HepG2 (cell line): Measurements from ENCODE around the gene C12orf42. TPM values are rescaled to one million over a fixed set of nuclear protein-coding genes. Genes with fewer than 3 reads are reported as not detected.

Experiments used
- ATAC-seq: fragments of 200-7000 bp; cut with Tn5 transposase; 3 replicates; pipeline ENCODE4 v1.9.1; 2020; ENCODE audit warnings: mild to moderate bottlenecking, moderate library complexity
- BruUV-seq: library from RNA; stranded (reverse); fragments of 400-500 nt; replicated peaks from 2 replicates; lab custom pipeline; 2021; lab: Mats Ljungman, UMichigan
- CTCF ChIA-PET: fragments of 300-600 bp; formaldehyde crosslinking; extraction: SDS; loops from one replicate; lab custom pipeline; 2021; ENCODE audit warnings: low total read pairs, inconsistent platforms, low intra/inter-chr PET ratio; lab: Yijun Ruan, JAX
- POLR2A ChIA-PET: fragments of 350-600 bp; sonication (Branson Sonifier 250); formaldehyde crosslinking; loops from one replicate; lab custom pipeline; 2020; ENCODE audit warnings: antibody characterized with exemption, inconsistent platforms; lab: Yijun Ruan, JAX
- DNase-seq: peaks from one replicate; pipeline ENCODE4 v3.0.0-alpha.2; 2015; ENCODE audit warnings: low spot score
- FAIRE-seq: peaks from 3 replicates; lab custom pipeline; 2011; peaks lifted over from hg19 to GRCh38; lab: Jason Lieb, UNC
- H2AFZ ChIP-seq: one replicate; pipeline ENCODE4 v1.6.1; 2011; ENCODE audit warnings: low read length, inconsistent platforms
- H3K27ac ChIP-seq: fragments of 300-600 bp; 3 replicates; pipeline ENCODE4 v1.8.0; 2011; ENCODE audit warnings: mixed run types, mild to moderate bottlenecking, mixed read lengths, low read length, inconsistent platforms; ENCODE audit not compliant: insufficient read depth; ENCODE audit errors: extremely low read length
- H3K27me3 ChIP-seq, 2 experiments: fragments of 200-600 bp in 1 of 2; 2 replicates in 1 of 2; 3 replicates in 1 of 2; pipeline versions ENCODE4 v1.6.0 to v1.8.0; 2011; ENCODE audit warnings: low read length in 2 of 2, mild to moderate bottlenecking in 2 of 2, moderate library complexity in 2 of 2, inconsistent platforms in 1 of 2; ENCODE audit not compliant: insufficient read depth in 2 of 2, control insufficient read depth in 1 of 2
- H3K36me3 ChIP-seq, 2 experiments: fragments of 200-600 bp in 1 of 2; replicated peaks in 1 of 2; 2 replicates in 1 of 2; 3 replicates in 1 of 2; pipeline versions ENCODE4 v1.5.1 to v1.8.0; 2011; ENCODE audit warnings: low read length in 2 of 2, inconsistent platforms in 1 of 2; ENCODE audit not compliant: insufficient read depth in 2 of 2, control insufficient read depth in 1 of 2
- H3K4me1 ChIP-seq: 2 replicates; pipeline ENCODE4 v1.5.1; 2012; ENCODE audit warnings: low read length, inconsistent platforms; ENCODE audit not compliant: insufficient read depth
- H3K4me2 ChIP-seq: 2 replicates; pipeline ENCODE4 v1.6.0; 2011; ENCODE audit warnings: low read depth, low read length, inconsistent platforms
- H3K4me3 ChIP-seq, 3 experiments: fragments of 200-600 bp in 1 of 3; sonication (generic), shearing (Covaris generic) in 1 of 3; replicated peaks in 1 of 3; 2 replicates each; pipeline ENCODE4 v1.5.1; 2011 to 2016; ENCODE audit warnings: low read length in 3 of 3, inconsistent platforms in 2 of 3, low read depth in 2 of 3, mild to moderate bottlenecking in 2 of 3, control low read depth in 1 of 3, mixed read lengths in 1 of 3; ENCODE audit not compliant: insufficient read depth in 1 of 3
- H3K79me2 ChIP-seq: one replicate; pipeline ENCODE4 v1.6.1; 2011; ENCODE audit warnings: low read length, inconsistent platforms; ENCODE audit not compliant: insufficient read depth
- H3K9ac ChIP-seq: 2 replicates; pipeline ENCODE4 v1.6.0; 2011; ENCODE audit warnings: mild to moderate bottlenecking, low read depth, low read length, inconsistent platforms; ENCODE audit not compliant: insufficient read depth
- H3K9me3 ChIP-seq: 2 replicates; pipeline ENCODE4 v1.5.1; 2012; ENCODE audit warnings: mild to moderate bottlenecking, low read length
- H4K20me1 ChIP-seq: 2 replicates; pipeline ENCODE4 v1.6.0; 2011; ENCODE audit warnings: inconsistent platforms, mild to moderate bottlenecking, low read length, moderate library complexity; ENCODE audit not compliant: insufficient read depth
- HMG20B ChIP-seq: conservative IDR thresholded peaks from 2 replicates; pipeline ENCODE4 v1.6.1; 2016; ENCODE audit warnings: missing genetic modification reagents, missing compliant biosample characterization
- IRX3 ChIP-seq: sonication (generic); formaldehyde crosslinking; IDR thresholded peaks from 2 replicates; pipeline ENCODE4 v1.8.1; 2023; ENCODE audit warnings: mild to moderate bottlenecking, low read depth, missing genetic modification reagents, borderline replicate concordance
- JARID2 ChIP-seq: sonication (generic); formaldehyde crosslinking; IDR thresholded peaks from 2 replicates; pipeline ENCODE4 v1.8.1; 2023; ENCODE audit warnings: missing genetic modification reagents, inconsistent platforms; ENCODE audit not compliant: insufficient replicate concordance
- MAFK ChIP-seq, 2 experiments: IDR thresholded peaks in 1 of 2; conservative IDR thresholded peaks in 1 of 2; 2 replicates each; pipeline ENCODE4 v1.6.1; 2011; ENCODE audit warnings: improper control_type of control experiment in 2 of 2, low read length in 2 of 2
- MXI1 ChIP-seq: IDR thresholded peaks from 3 replicates; pipeline ENCODE4 v1.6.1; 2012; ENCODE audit warnings: low read depth, low read length, inconsistent platforms, borderline replicate concordance
- MZF1 ChIP-seq: sonication (generic); formaldehyde crosslinking; IDR thresholded peaks from 2 replicates; pipeline ENCODE4 v1.8.1; 2023; ENCODE audit warnings: mild to moderate bottlenecking, missing genetic modification reagents, borderline replicate concordance
- RELA ChIP-seq: sonication (generic); formaldehyde crosslinking; IDR thresholded peaks from 2 replicates; pipeline ENCODE4 v1.4.0; 2020; ENCODE audit warnings: missing genetic modification reagents
- SYNCRIP ChIP-seq: fragments of 200-400 bp; formaldehyde crosslinking; IDR thresholded peaks from 2 replicates; pipeline ENCODE4 v1.6.1; 2018; ENCODE audit warnings: mild to moderate bottlenecking, low read depth, low read length; ENCODE audit not compliant: insufficient read depth
- ZNF20 ChIP-seq: sonication (generic); formaldehyde crosslinking; IDR thresholded peaks from 2 replicates; pipeline ENCODE4 v1.4.0; 2020; ENCODE audit warnings: mild to moderate bottlenecking, moderate library complexity, missing genetic modification reagents
- WGBS: methylation state at CpG from one replicate; pipeline ENCODE4 v1.1.6; 2017; ENCODE audit warnings: low lambda C conversion rate; 5-methylcytosine and 5-hydroxymethylcytosine counted together
- in situ Hi-C: cut with HindIII; loops from 2 replicates; pipeline ENCODE4 v1.10.0; 2017; ENCODE audit warnings: low pct_unique_long_range_greater_than_20kb; ENCODE audit not compliant: extremely low pct_ligation_motif_present
- intact Hi-C: fragments of 100-400 bp; cut with micrococcal nuclease; formaldehyde crosslinking; loops from one replicate; pipeline ENCODE4 v1.10.0; 2022; ENCODE audit not compliant: unreplicated experiment
- polyA plus RNA-seq, 8 experiments: library from polyadenylated mRNA; depleted of rRNA in 3 of 8; stranded (reverse) in 7 of 8; unstranded in 1 of 8; fragments of >200 nt; fragmentation: Illumina TruSeq in 4 of 8; extraction: Trizol in 4 of 8; gene quantifications; 2 replicates each; pipeline versions ENCODE4 v1.2.1 to v1.2.3, GENCODE V29; 2011 to 2016; ENCODE audit warnings: low read depth in 4 of 8, missing spikeins in 1 of 8, mixed read lengths in 1 of 8; ENCODE audit not compliant: insufficient read depth in 1 of 8
- total RNA-seq, 5 experiments: library from RNA; depleted of rRNA; stranded (reverse); fragments of >200 nt; fragmentation: Illumina TruSeq; extraction: Trizol; gene quantifications; 2 replicates each; pipeline ENCODE4 v1.2.3, GENCODE V29; 2016; ENCODE audit warnings: low read depth in 1 of 5
- TF ChIP-seq, protein P1 (sequence below): sonication (generic); formaldehyde crosslinking; conservative IDR thresholded peaks from 2 replicates; pipeline ENCODE4 v1.8.0; 2022; ENCODE audit warnings: mild to moderate bottlenecking, moderate library complexity, missing genetic modification reagents

The C12orf42 gene
- total and polyA plus RNA-seq, 2 of the 13 experiments (the other 11 are each of a cell fraction or from before 2014, with no cell fraction given), result not detected

DNA sequence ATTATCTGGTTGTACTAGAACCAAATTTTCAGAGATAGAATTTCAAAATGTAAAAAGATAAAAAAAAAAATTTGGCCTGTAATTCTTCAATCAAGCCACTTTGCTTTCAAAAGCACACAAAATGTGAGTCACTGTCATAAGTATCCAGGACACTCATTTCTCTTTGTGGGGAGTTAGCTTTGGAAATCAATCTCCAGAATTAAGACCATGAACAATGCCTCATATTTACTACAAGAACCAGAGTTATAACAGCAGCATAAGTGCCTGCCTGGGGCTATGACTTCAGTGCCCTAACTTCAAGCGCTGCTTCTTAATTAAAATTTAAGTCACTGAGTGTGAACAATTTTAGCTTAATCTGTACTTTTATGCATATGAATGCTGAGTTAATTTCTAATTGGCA, 162.1 kb downstream of the C12orf42 start:
- no TSS peak for BruUV-seq
- Histone ChIP-seq H3K27ac (no peak overlapping the region), H4K20me1 (no peaks in the 10 kb centered on the region), H3K36me3 (no peaks in the 10 kb centered on the region), H3K79me2 (no peaks in the 10 kb centered on the region), H3K4me1 (no peaks in the 10 kb centered on the region), H2AFZ (no peak overlapping the region), H3K9me3 (no peaks in the 10 kb centered on the region), H3K4me2 (no peak overlapping the region), H3K9ac (no peak overlapping the region), H3K27me3 (no peaks in the 10 kb centered on the region), H3K4me3 (no peak overlapping the region)
- ATAC-seq (no peak), DNase-seq (no peak), FAIRE-seq (no peak)
- intact Hi-C loops, result no loop called here
- POLR2A ChIA-PET, result no interaction called here
- no peak for TF ChIP-seq MAFK (conservative IDR thresholded peaks at IDR 0.05 in 1 of 2, IDR thresholded peaks at IDR 0.05 in 1 of 2; ENCODE audit: low read length in 2 of 2)
- TF ChIP-seq, protein P1, sequence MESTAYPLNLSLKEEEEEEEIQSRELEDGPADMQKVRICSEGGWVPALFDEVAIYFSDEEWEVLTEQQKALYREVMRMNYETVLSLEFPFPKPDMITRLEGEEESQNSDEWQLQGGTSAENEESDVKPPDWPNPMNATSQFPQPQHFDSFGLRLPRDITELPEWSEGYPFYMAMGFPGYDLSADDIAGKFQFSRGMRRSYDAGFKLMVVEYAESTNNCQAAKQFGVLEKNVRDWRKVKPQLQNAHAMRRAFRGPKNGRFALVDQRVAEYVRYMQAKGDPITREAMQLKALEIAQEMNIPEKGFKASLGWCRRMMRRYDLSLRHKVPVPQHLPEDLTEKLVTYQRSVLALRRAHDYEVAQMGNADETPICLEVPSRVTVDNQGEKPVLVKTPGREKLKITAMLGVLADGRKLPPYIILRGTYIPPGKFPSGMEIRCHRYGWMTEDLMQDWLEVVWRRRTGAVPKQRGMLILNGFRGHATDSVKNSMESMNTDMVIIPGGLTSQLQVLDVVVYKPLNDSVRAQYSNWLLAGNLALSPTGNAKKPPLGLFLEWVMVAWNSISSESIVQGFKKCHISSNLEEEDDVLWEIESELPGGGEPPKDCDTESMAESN (CRISPR knock-in tag), result no peak
- no peak for TF ChIP-seq JARID2 (CRISPR knock-in tag)
- TF ChIP-seq HMG20B, result no peak
- no peak for TF ChIP-seq MXI1
- no peak for TF ChIP-seq MZF1 (CRISPR knock-in tag)
- no peak for TF ChIP-seq RELA
- no peak for TF ChIP-seq ZNF20 (CRISPR knock-in tag)
- TF ChIP-seq SYNCRIP, result no peak
- TF ChIP-seq IRX3 (CRISPR knock-in tag), result no peak
- in situ Hi-C loops, result no loop called here
- CTCF ChIA-PET, result no interaction called here
- 88% methylated on average over 1 of the region's 1 CpG for WGBS
